H1 (cell line): ENCODE measurements around the gene TOM1. TPM values are rescaled to one million over a fixed set of nuclear protein-coding genes. Genes with fewer than 3 reads are reported as not detected.

Source experiments
- ASH2L ChIP-seq: fragments of 200-600, 300-600 bp; sonication (generic); IDR thresholded peaks from one replicate; pipeline ENCODE4 v1.7.1; 2017; ENCODE audit warnings: low read length
- BCL11A ChIP-seq, 2 experiments: IDR thresholded peaks; one replicate each; pipeline ENCODE4 v1.6.1; 2011; ENCODE audit warnings: low read depth in 2 of 2, low read length in 2 of 2, mild to moderate bottlenecking in 2 of 2
- PHF8 ChIP-seq: fragments of 200-600 bp; sonication (generic); conservative IDR thresholded peaks from 2 replicates; pipeline ENCODE4 v1.7.1; 2012; ENCODE audit warnings: low read depth, mild to moderate bottlenecking, inconsistent platforms, low read length, moderate library complexity
- SIN3A ChIP-seq, 2 experiments: IDR thresholded peaks in 1 of 2; conservative IDR thresholded peaks in 1 of 2; 2 replicates each; pipeline ENCODE4 v1.6.1; 2011 to 2012; ENCODE audit warnings: low read length in 2 of 2, improper control_type of control experiment in 1 of 2, low read depth in 1 of 2, mild to moderate bottlenecking in 1 of 2
- SP1 ChIP-seq: IDR thresholded peaks from 2 replicates; pipeline ENCODE4 v1.6.1; 2011; ENCODE audit warnings: low read depth, low read length
- polyA plus RNA-seq, 7 experiments: library from polyadenylated mRNA; depleted of rRNA in 3 of 7; stranded (reverse) in 5 of 7; unstranded in 2 of 7; fragments of >200 nt in 5 of 7; fragments of 200-250 nt in 2 of 7; gene quantifications; 1 replicate in 5 of 7; 2 replicates in 1 of 7; 4 replicates in 1 of 7; pipeline versions ENCODE4 v1.2.1 to v1.2.3, GENCODE V29; 2011 to 2013; ENCODE audit warnings: missing spikeins in 2 of 7, mixed read lengths in 2 of 7
- total RNA-seq: library from RNA; stranded (reverse); fragmentation: NEBNext Ultra II Directional; extraction: Animal tissue kit (Norgen Biotek cat#: 25700); gene quantifications from 2 replicates; pipeline ENCODE4 v1.2.1, GENCODE V29; 2021

Gene TOM1
- total and polyA plus RNA-seq, 2 of the 8 experiments (the other 6 are each of a cell fraction or from before 2014, with no cell fraction given): 25.1 to 39.2 TPM

DNA sequence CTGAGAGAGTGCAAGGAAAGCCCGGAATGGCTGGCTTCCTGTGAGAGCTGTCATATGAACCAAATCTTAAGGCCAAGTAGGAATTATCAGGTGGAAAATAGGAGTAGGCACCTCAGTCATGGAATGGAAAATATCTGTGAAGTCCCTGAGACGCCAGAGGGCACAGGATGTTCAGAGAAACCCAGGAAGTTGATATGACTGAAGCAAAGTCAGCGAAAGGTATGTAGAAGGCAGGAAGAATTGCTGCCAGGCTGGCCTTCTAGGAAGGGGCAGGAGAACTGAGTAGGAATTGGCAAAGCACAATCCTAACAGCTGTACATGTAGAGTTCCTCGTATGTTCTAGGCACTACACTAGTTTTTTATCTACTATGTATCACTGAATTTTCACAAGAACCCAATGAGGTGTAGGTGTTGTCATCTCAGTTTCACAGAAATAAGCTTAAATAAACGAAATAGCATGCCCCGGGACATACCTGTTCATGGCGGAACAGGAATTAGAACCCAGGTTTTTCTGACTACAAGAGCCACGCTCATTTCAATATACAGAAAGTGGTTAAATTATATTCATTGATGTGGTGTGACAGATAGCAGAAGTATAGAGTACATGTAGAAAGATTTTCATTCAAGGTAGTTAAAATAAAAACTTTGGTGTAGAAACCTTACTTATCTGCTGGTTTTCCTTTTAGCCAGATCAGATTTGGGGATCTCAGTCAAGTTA is 25.4 kb upstream of the TOM1 start (continued):
- no peak for TF ChIP-seq PHF8
- TF ChIP-seq BCL11A (IDR thresholded peaks at IDR 0.05; ENCODE audit: low read depth in 2 of 2, low read length in 2 of 2): no peak
- no peak for TF ChIP-seq ASH2L
- TF ChIP-seq SP1: no peak
- no peak for TF ChIP-seq SIN3A (conservative IDR thresholded peaks at IDR 0.05 in 1 of 2, IDR thresholded peaks at IDR 0.05 in 1 of 2; ENCODE audit: low read depth in 1 of 2, low read length in 2 of 2)
